IPS DF 19.7 (cell line): ENCODE results near the gene CAP1.
"Not testable (repeated sequence)": the region's sequence is repeated elsewhere in the genome, so short reads cannot be mapped to it uniquely, and the experiment has no call there.

Experiments
- DNase-seq: peaks from one replicate; pipeline ENCODE4 v3.0.0-alpha.2; 2013; ENCODE audit warnings: low read depth, low spot score

CAP1 gene

DNA sequence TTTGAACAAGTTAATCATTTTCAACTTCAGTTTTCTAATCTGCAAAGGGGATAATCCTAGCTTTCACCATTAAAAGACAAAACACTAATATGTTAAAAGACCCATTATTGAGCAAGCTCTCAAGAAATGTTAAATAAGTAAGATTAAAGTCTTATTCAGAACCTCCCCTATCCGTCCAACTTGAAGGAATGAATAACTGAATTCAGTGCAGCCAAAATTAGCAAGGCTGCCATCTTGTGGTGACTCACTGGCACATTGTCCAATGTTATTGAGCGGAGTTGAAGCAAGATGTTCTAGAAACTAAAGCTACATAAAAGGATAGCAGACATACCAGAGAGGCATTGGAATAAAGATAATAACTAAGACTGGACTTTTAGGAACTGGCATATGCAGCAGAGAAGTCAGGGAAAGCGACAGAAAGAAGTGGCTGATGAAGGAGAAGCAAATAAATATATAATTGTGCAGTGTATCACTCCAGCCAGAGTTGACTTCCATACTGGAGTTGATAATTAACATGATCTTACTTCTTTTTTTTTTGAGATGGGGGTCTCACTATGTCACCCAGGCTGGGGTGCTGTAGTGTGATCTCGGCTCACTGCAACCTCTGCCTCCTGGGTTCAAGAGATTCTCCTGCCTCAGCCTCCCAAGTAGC is 8.2 kb upstream of the CAP1 start:
- no peak for DNase-seq

- DNase-seq = no peak
These were observed 5.7 kb upstream of the CAP1 start for GRCh38 chr1:40034869-40035268.

GRCh38 chr1:40036574-40036973 is 4.0 kb upstream of the CAP1 start:
- DNase-seq = no peak

DNA sequence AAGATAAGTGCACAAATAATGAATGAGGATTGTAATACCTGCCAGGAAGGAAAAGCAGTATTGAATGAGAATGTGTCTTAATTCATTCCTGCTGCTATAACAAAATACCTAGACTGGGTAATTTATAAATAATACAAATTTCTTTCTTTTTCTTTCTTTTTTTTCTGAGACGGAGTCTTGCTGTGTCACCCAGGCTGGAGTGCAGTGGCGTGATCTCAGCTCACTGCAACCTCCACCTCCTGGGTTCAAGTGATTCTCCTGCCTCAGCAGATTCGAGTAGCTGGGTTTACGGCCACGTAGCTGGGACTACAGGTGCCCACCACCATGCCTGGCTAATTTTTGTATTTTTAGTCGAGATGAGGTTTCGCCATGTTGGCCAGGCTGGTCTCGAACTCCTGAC is 3.3 kb upstream of the CAP1 start:
- not testable (repeated sequence) for DNase-seq

GRCh38 chr1:40038697-40039096 is 1.8 kb upstream of the CAP1 start:
- DNase-seq = no peak

DNA sequence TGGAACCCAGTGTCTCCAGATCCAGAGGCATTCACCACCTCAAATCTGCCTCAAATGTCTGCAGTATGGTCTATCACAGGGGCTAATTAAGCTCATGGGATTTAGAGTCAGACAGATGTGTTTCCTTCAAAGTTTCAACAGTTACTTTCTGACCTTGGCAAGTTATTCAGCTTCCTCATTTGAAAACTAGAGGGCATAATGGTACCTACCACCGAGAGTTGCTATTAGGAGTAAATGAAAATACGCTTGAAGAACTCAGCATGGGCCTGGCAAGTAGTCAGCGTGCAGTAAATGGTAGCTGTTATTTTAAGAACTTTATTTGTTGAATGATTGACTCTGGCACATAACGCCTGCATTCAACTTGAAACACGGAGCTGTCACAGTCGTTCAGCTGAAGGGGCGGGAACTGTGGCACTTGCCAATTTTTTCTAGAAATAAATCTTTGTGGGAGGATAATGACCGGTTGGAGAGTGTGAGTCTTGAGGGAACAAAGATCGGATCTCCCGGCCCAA is 1.2 kb upstream of the CAP1 start:
- no peak for DNase-seq

DNA sequence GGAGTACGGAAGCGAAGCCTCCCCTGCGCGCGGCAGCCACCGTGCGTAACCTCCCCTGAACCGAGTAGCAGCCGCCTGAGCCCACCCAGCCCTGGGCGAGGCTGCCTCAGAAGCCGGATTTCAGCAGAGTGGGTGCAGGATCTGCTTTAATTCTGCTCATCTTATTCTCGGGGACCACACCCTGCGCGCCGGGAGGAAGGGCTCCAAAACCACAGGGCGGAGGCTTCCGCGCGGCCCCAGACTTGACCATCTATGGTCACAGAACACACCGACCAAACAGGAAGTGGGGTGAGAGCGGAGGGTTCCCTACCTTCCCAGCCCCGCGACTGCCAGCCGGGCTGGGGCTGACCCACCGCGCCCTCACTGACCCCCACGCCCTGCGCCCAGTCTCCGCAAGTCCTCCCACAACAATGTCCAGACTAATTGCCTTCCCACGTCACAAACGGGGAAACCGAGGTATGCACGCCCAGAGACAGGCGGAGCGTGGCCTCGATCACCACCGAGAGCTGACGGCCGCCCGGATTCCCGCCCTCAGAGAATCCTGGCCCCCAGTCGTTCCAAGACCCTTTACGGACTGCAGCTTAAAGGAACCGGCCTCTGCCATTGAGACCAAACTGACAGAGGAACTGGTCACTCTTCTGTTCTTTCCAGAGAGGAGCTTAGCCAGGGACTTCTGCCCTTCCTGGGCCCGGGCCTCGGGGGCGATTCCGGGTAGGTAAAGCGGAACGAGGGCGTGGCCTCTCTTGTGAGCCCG is 595 bp upstream of the CAP1 start:
- DNase-seq = no peak

- DNase-seq = no peak
These were observed 923 bp downstream of the CAP1 start for GRCh38 chr1:40041466-40041838.

- no peak for DNase-seq
These were observed 1.8 kb downstream of the CAP1 start for GRCh38 chr1:40042341-40042740.

DNA sequence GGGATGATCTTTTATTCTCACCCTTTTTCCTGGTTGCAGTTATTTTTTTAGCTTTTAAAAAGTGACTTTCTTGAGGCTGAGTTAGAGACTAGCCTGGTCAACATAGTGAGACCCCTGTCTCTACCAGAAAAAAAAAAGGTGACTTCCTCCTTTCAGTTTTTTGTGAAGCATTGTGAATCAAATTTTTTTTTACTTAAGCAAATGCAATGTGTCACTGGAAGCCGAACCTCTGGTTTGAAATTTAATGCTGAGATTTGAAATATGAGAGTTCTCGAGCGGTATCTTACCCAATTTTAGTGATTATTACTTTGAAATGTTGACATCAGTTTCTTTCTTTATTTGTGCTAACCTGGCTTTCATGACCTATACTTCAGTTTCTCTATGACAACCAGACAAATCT is 3.6 kb downstream of the CAP1 start:
- DNase-seq = no peak

- no peak for DNase-seq
These were observed 4.7 kb downstream of the CAP1 start for GRCh38 chr1:40045182-40045581.

DNA sequence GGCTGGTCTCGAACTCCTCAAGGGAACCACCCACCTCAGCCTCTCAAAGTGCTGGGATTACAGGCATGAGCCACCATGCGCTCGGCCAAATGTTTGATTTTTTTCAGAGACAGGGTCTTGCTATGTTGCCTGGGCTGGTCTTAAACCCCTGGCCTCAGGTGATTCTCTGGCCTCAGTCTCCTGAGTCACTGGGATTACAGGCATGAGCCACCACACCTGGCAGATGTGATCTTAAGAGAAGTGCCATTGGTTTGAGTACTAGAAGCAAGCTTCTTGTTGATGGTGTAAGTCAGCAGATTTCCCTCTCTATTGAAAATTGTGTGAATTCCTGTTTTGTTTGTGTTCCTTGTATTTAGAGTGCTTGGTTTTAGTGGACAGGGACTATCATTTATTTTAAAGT is 5.2 kb downstream of the CAP1 start:
- DNase-seq = no peak

DNA sequence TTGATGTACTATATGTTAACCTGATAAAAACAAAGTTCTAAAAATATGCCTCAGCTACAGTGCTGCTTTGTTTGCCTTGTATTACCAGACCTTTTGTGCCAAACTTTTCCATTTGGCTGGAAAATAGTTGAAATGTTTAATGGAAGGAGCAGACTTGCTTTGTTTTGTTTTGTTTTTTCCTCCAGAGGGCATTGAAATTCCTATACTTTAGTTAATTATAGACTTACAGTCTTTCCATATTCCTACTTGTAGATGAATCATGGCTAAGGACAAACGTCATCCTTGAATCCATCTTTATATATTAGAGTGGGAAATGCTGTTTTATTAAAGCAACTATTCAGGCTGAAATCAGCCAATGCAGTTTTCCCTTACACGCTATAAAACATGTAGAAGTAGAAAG is 6.7 kb downstream of the CAP1 start:
- DNase-seq = no peak

GRCh38 chr1:40047769-40048168 is 7.2 kb downstream of the CAP1 start:
- no peak for DNase-seq

- no peak for DNase-seq
These were observed 9.2 kb downstream of the CAP1 start for GRCh38 chr1:40049725-40050124.

GRCh38 chr1:40050863-40051262 is 10.3 kb downstream of the CAP1 start:
- no peak for DNase-seq

- DNase-seq = no peak
These were observed 12.8 kb downstream of the CAP1 start for GRCh38 chr1:40053138-40053887.

DNA sequence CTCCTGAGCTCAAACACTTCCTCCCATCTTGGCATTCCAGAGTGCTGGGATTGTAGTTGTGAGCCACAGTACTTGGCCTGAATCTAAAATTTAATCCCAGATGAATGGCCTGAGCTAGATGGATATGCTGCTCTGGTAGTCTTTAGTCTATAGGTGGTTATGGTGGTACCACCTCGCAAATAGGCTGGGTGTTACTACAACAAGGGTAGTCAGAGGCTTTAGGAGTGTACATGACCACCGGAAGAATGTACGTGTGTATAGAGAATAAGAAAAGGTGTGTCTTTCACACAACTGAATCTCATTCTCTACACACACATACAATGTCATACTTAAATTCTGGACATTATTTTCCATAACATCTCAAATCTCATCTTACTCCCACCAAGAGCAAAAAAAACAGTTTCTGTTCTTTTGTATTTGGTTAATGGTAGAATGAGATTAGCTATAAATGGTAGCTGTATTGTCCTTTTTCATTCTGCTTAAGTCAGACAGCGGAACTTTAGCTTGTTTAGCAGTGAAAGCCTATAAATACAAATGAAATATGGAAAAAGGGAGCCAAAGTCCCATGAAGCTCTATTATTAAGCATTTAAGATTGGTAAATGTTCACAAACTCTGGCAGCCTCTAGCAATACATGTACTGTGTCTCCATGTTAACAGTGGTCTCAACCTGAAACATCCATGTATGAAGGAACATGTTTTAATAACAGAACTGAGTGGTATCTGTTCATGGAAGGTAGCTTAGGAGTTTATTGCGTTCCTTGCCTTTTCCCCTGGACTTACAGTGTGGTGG is 16.2 kb downstream of the CAP1 start:
- DNase-seq = no peak

- no peak for DNase-seq
These were observed 16.9 kb downstream of the CAP1 start for GRCh38 chr1:40057310-40058030.

DNA sequence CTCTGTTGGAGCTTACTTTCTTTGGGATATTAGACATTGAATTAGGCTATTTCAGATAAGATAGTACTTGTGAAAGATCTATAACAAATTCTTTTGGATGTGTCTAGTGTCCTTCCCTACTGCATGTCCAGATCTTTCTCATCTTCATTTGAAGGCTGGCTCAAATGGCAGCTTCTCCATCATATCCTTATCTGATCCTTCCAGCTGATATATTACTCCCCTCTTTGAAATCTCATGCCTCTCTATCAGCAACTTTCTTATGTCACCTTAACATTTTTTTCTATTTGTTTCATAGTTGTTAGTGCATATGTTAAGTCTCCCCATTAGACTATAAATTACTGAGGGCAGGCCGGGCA is 17.5 kb downstream of the CAP1 start:
- no peak for DNase-seq
